GM12875 (cell line): ENCODE measurements around the gene TRMT1.

Experiments
- H3K4me3 ChIP-seq: one replicate; pipeline ENCODE4 v1.5.1; 2011; ENCODE audit warnings: low read depth, low read length, control low read depth
- TF ChIP-seq, protein P1 (sequence below): IDR thresholded peaks from 2 replicates; pipeline ENCODE4 v1.5.1; 2011; ENCODE audit warnings: low read depth, mild to moderate bottlenecking, control low read depth, inconsistent platforms, low read length, moderate library complexity, borderline replicate concordance; ENCODE audit not compliant: insufficient read depth

The TRMT1 gene

DNA sequence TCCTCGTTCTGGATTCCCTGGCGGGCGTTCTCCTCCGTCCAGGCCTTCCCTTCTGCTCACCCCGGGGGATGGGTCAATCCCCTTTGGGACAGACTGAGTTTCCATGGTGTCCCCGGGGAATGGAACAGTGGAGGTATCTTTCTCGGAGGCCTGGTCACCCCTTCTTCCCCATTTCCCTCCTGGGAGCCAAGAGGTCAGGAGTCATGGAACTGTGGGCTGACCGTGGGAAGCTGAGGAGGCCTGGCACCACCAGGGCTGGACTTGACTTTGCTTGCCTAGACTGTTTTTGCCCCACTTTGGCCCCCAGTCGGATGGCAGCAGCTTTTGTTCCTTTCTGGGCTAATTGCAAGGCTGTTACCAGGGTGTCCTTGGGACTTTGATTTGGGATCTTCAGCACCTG lies 3.5 kb upstream of the TRMT1 start:
- TF ChIP-seq, protein P1, sequence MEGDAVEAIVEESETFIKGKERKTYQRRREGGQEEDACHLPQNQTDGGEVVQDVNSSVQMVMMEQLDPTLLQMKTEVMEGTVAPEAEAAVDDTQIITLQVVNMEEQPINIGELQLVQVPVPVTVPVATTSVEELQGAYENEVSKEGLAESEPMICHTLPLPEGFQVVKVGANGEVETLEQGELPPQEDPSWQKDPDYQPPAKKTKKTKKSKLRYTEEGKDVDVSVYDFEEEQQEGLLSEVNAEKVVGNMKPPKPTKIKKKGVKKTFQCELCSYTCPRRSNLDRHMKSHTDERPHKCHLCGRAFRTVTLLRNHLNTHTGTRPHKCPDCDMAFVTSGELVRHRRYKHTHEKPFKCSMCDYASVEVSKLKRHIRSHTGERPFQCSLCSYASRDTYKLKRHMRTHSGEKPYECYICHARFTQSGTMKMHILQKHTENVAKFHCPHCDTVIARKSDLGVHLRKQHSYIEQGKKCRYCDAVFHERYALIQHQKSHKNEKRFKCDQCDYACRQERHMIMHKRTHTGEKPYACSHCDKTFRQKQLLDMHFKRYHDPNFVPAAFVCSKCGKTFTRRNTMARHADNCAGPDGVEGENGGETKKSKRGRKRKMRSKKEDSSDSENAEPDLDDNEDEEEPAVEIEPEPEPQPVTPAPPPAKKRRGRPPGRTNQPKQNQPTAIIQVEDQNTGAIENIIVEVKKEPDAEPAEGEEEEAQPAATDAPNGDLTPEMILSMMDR = no peak
- H3K4me3 ChIP-seq = no peak overlapping the region

- TF ChIP-seq, protein P1 = no peak
- peak overlapping the region; percentile 5 for H3K4me3 ChIP-seq
Measured at GRCh38 chr19:13119627-13120026, 3.1 kb upstream of the TRMT1 start.

DNA sequence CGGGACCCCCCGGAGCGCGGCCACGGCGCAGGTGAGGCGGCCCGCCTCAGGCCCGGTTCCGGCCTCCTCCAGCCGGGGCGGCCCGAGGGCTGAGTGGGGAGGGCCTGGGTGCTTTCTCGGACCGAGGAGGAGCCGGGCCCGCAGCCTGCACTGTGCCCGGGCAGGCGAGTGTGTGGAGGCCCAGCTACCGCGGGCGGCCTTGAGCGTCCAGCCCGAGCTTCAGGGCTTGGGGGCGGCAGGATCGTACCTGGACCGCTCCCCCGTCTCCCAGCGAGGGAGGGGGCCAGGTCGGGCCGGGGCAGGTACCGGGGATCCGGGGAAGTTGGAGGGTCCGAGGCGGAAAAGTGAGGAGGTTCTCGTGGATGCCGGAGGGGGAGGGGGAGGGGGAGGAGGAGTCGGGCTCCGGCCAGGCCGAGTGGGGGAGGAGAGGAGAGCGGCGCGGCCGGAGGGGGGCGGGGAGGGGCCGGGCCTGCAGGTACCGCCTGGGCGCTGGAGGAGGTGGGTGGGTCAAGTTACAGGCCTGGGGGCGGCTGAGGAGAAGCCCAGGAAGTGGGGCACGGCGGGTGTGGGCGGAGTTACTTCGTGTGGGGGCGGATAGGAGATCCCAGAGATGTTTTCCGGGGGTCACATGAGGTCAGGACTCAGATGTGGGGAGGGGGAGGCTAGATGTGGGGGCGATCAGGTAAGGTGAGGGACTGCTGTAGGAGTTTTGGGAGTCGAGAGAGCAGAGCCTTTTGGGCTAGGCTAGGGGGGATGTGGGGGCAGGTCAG lies 2.1 kb upstream of the TRMT1 start:
- peak overlapping the region; percentile 95 for H3K4me3 ChIP-seq
- TF ChIP-seq, protein P1 = no peak

GRCh38 chr19:13117772-13118423 lies 1.4 kb upstream of the TRMT1 start, which contains the start of gene NACC1:
Gene NACC1 (plus strand): TSS chr19:13118264. CDS start chr19:13135208, 16,944 bp downstream.
- TF ChIP-seq, protein P1 = no peak
- H3K4me3 ChIP-seq = peak within 1 kb of the TSS; percentile 95

DNA sequence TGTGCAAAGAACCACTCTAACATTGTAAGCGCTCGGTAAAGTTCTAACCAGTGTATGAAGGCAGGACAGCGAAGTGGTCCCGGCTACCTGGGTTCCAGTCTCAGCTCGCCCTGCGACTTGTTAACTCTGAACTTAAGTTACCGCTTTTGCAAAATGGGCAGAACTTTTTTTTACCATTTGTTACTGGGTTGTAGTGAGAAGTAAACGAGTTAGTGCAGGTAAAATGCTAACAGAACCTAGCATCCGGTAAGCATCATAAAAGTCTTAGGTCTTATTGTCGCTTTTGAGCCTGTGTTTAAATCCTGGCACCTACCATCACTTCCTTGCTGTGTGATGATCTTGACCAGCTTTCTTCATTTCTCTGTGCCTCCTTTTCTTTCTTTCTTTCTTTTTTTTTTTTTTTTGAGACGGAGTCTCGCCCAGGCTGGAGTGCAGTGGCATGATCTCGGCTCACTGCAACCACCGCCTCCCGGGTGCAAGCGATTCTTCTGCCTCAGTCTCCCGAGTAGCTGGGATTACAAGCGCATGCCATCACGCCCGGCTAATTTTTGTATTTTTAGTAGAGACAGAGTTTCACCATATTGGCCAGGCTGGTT lies 734 bp upstream of the TRMT1 start:
- peak overlapping the region; percentile 85 for H3K4me3 ChIP-seq
- TF ChIP-seq, protein P1 = no peak

DNA sequence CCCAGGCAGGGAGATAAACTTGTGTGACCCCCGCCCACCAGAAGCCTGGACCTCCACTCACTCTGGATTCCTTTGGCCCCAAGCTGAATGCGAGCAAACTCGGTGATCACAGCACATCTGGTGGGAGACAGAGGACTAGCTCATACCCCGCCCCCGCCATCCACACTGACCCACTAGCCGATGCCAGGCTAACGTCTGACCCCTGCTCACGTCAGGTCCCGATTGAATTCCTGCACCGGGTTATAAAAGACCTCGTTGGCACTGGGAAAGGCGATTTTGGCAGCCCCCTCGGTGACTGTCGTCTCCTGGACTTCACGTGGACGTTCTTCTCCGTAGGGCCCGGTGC lies 631 bp downstream of the TRMT1 start:
- TF ChIP-seq, protein P1 = no peak
- H3K4me3 ChIP-seq = peak overlapping the region; percentile 85
